Measurements from ENCODE around the gene NACC2.

NACC2 gene

GRCh38 chr9:135976944-135977343 lies 118.1 kb downstream of the NACC2 start:
- Histone ChIP-seq H3K14ac (ENCODE audit: low read length) (no peak overlapping the region), H3K36me3 (ENCODE audit: control insufficient read depth in 1 of 2, insufficient read depth in 2 of 2, low read length in 2 of 2) (no peaks in the 10 kb centered on the region), H2AFZ (ENCODE audit: insufficient read depth, low read length, poor library complexity) (no peak overlapping the region), H3K4ac (ENCODE audit: low read depth, low read length) (no peak overlapping the region), H3K79me1 (ENCODE audit: low read length) (no peaks in the 10 kb centered on the region), H4K12ac (ENCODE audit: low read depth, low read length) (no peak overlapping the region), H2BK5ac (ENCODE audit: low read depth, low read length, poor library complexity) (no peak overlapping the region), H3K9me3 (ENCODE audit: insufficient read depth, low read depth, low read length) (peaks cover 2% of the 10 kb centered on the region), H3K27ac (ENCODE audit: low read depth, low read length) (no peak overlapping the region), H3K79me2 (ENCODE audit: control insufficient read depth, insufficient read depth, low read length, poor library complexity) (no peaks in the 10 kb centered on the region), H2AK5ac (ENCODE audit: low read length) (no peak overlapping the region), H4K91ac (ENCODE audit: low read depth, low read length) (no peak overlapping the region), H4K8ac (ENCODE audit: low read depth, low read length) (no peak overlapping the region), H3K4me1 (ENCODE audit: control insufficient read depth in 1 of 2, insufficient read depth in 2 of 2, low read length in 2 of 2) (no peaks in the 10 kb centered on the region), H2BK12ac (ENCODE audit: low read length) (no peak overlapping the region), H3K23ac (ENCODE audit: low read length) (no peak overlapping the region), H3K4me3 (ENCODE audit: low read depth, low read length) (no peak overlapping the region), H3K9ac (ENCODE audit: low read length) (no peak overlapping the region), H2BK120ac (ENCODE audit: insufficient read depth, low read length, poor library complexity) (no peak overlapping the region), H3K18ac (ENCODE audit: low read length) (no peak overlapping the region), H3K27me3 (ENCODE audit: insufficient read depth, low read length) (no peaks in the 10 kb centered on the region), H3K4me2 (ENCODE audit: low read length) (no peak overlapping the region)
- no CpG with 5 or more reads among the region's 13 CpGs for WGBS (ENCODE audit: extremely low coverage, insufficient coverage, insufficient read length)
- DNase-seq = no peak

- WGBS (ENCODE audit: extremely low coverage, insufficient coverage, insufficient read length) = no CpG with 5 or more reads among the region's 13 CpGs
Measured at GRCh38 chr9:135976531-135976930, 118.6 kb downstream of the NACC2 start.

GRCh38 chr9:135975834-135976233 lies 119.3 kb downstream of the NACC2 start:
- Histone ChIP-seq H3K4me1 (ENCODE audit: control insufficient read depth in 1 of 2, insufficient read depth in 2 of 2, low read length in 2 of 2) (no peaks in the 10 kb centered on the region), H2AK5ac (ENCODE audit: low read length) (no peak overlapping the region), H3K4ac (ENCODE audit: low read depth, low read length) (no peak overlapping the region), H2BK5ac (ENCODE audit: low read depth, low read length, poor library complexity) (no peak overlapping the region), H4K12ac (ENCODE audit: low read depth, low read length) (no peak overlapping the region), H3K79me1 (ENCODE audit: low read length) (no peaks in the 10 kb centered on the region), H3K23ac (ENCODE audit: low read length) (no peak overlapping the region), H3K79me2 (ENCODE audit: control insufficient read depth, insufficient read depth, low read length, poor library complexity) (no peaks in the 10 kb centered on the region), H4K8ac (ENCODE audit: low read depth, low read length) (no peak overlapping the region), H3K9ac (ENCODE audit: low read length) (no peak overlapping the region), H3K4me2 (ENCODE audit: low read length) (no peak overlapping the region), H3K27ac (ENCODE audit: low read depth, low read length) (no peak overlapping the region), H2AFZ (ENCODE audit: insufficient read depth, low read length, poor library complexity) (no peak overlapping the region), H3K14ac (ENCODE audit: low read length) (no peak overlapping the region), H4K91ac (ENCODE audit: low read depth, low read length) (no peak overlapping the region), H2BK120ac (ENCODE audit: insufficient read depth, low read length, poor library complexity) (no peak overlapping the region), H3K4me3 (ENCODE audit: low read depth, low read length) (no peak overlapping the region), H3K36me3 (ENCODE audit: control insufficient read depth in 1 of 2, insufficient read depth in 2 of 2, low read length in 2 of 2) (no peaks in the 10 kb centered on the region), H3K18ac (ENCODE audit: low read length) (no peak overlapping the region), H2BK12ac (ENCODE audit: low read length) (no peak overlapping the region), H3K9me3 (ENCODE audit: insufficient read depth, low read depth, low read length) (peaks cover 2% of the 10 kb centered on the region), H3K27me3 (ENCODE audit: insufficient read depth, low read length) (no peaks in the 10 kb centered on the region)
- DNase-seq = no peak
- WGBS (ENCODE audit: extremely low coverage, insufficient coverage, insufficient read length) = no CpG with 5 or more reads among the region's 10 CpGs

More at GRCh38 chr9:135976531-135976930, 118.6 kb downstream of the NACC2 start:
- Histone ChIP-seq H3K79me1 (ENCODE audit: low read length) (no peaks in the 10 kb centered on the region), H2BK12ac (ENCODE audit: low read length) (no peak overlapping the region), H4K12ac (ENCODE audit: low read depth, low read length) (no peak overlapping the region), H3K4me1 (ENCODE audit: control insufficient read depth in 1 of 2, insufficient read depth in 2 of 2, low read length in 2 of 2) (no peaks in the 10 kb centered on the region), H2AFZ (ENCODE audit: insufficient read depth, low read length, poor library complexity) (no peak overlapping the region), H3K27ac (ENCODE audit: low read depth, low read length) (no peak overlapping the region), H3K9me3 (ENCODE audit: insufficient read depth, low read depth, low read length) (peaks cover 2% of the 10 kb centered on the region), H3K14ac (ENCODE audit: low read length) (no peak overlapping the region), H3K36me3 (ENCODE audit: control insufficient read depth in 1 of 2, insufficient read depth in 2 of 2, low read length in 2 of 2) (no peaks in the 10 kb centered on the region), H2BK5ac (ENCODE audit: low read depth, low read length, poor library complexity) (no peak overlapping the region), H2BK120ac (ENCODE audit: insufficient read depth, low read length, poor library complexity) (no peak overlapping the region), H3K79me2 (ENCODE audit: control insufficient read depth, insufficient read depth, low read length, poor library complexity) (no peaks in the 10 kb centered on the region), H3K27me3 (ENCODE audit: insufficient read depth, low read length) (no peaks in the 10 kb centered on the region), H4K91ac (ENCODE audit: low read depth, low read length) (no peak overlapping the region), H3K4ac (ENCODE audit: low read depth, low read length) (no peak overlapping the region), H3K9ac (ENCODE audit: low read length) (no peak overlapping the region), H4K8ac (ENCODE audit: low read depth, low read length) (no peak overlapping the region), H3K4me2 (ENCODE audit: low read length) (no peak overlapping the region), H3K4me3 (ENCODE audit: low read depth, low read length) (no peak overlapping the region), H3K18ac (ENCODE audit: low read length) (no peak overlapping the region), H3K23ac (ENCODE audit: low read length) (no peak overlapping the region), H2AK5ac (ENCODE audit: low read length) (no peak overlapping the region)
- no peak for DNase-seq

GRCh38 chr9:135974220-135974573 lies 120.9 kb downstream of the NACC2 start:
- no peak overlapping the region for H2AK5ac ChIP-seq (ENCODE audit: low read length)
- H3K4me1 ChIP-seq (ENCODE audit: control insufficient read depth in 1 of 2, insufficient read depth in 2 of 2, low read length in 2 of 2) = no peaks in the 10 kb centered on the region
- H2BK120ac ChIP-seq (ENCODE audit: insufficient read depth, low read length, poor library complexity) = no peak overlapping the region
- H4K12ac ChIP-seq (ENCODE audit: low read depth, low read length) = no peak overlapping the region
- WGBS (ENCODE audit: extremely low coverage, insufficient coverage, insufficient read length) = no CpG with 5 or more reads among the region's 10 CpGs
- no peak overlapping the region for H3K9ac ChIP-seq (ENCODE audit: low read length)
- H2AFZ ChIP-seq (ENCODE audit: insufficient read depth, low read length, poor library complexity) = no peak overlapping the region
- H3K23ac ChIP-seq (ENCODE audit: low read length) = no peak overlapping the region
- no peak overlapping the region for H3K27ac ChIP-seq (ENCODE audit: low read depth, low read length)
- no peaks in the 10 kb centered on the region for H3K79me2 ChIP-seq (ENCODE audit: control insufficient read depth, insufficient read depth, low read length, poor library complexity)
- no peak overlapping the region for H3K4me2 ChIP-seq (ENCODE audit: low read length)
- no peaks in the 10 kb centered on the region for H3K79me1 ChIP-seq (ENCODE audit: low read length)
- peaks cover 2% of the 10 kb centered on the region for H3K9me3 ChIP-seq (ENCODE audit: insufficient read depth, low read depth, low read length)
- no peak overlapping the region for H3K4ac ChIP-seq (ENCODE audit: low read depth, low read length)
- H2BK5ac ChIP-seq (ENCODE audit: low read depth, low read length, poor library complexity) = no peak overlapping the region
- DNase-seq = no peak
- H3K36me3 ChIP-seq (ENCODE audit: control insufficient read depth in 1 of 2, insufficient read depth in 2 of 2, low read length in 2 of 2) = no peaks in the 10 kb centered on the region
- no peak overlapping the region for H4K8ac ChIP-seq (ENCODE audit: low read depth, low read length)
- H3K4me3 ChIP-seq (ENCODE audit: low read depth, low read length) = no peak overlapping the region
- H3K14ac ChIP-seq (ENCODE audit: low read length) = no peak overlapping the region
- no peak overlapping the region for H4K91ac ChIP-seq (ENCODE audit: low read depth, low read length)
- H3K18ac ChIP-seq (ENCODE audit: low read length) = no peak overlapping the region
- H2BK12ac ChIP-seq (ENCODE audit: low read length) = no peak overlapping the region
- no peaks in the 10 kb centered on the region for H3K27me3 ChIP-seq (ENCODE audit: insufficient read depth, low read length)

Measured in trophoblast cell (in vitro differentiated cells and primary cell).